Subcutaneous abdominal adipose tissue (tissue), 5 donors: Measurements from ENCODE around the gene MCF2L2.
"Not testable (repeated sequence)": the region's sequence is repeated elsewhere in the genome, so short reads cannot be mapped to it uniquely, and the experiment has no call there.

ENCODE experiments used
- H3K27ac ChIP-seq: one replicate; pipeline ENCODE4 v1.7.0; 2013; ENCODE audit warnings: low read depth, mild to moderate bottlenecking, inconsistent platforms, low read length, moderate library complexity
- H3K27me3 ChIP-seq, 5 donors: one replicate each; pipeline ENCODE4 v1.7.0; 2013; ENCODE audit warnings: low read length in 5 of 5, inconsistent platforms in 1 of 5; ENCODE audit not compliant: control insufficient read depth in 5 of 5, insufficient read depth in 4 of 5
- H3K36me3 ChIP-seq, 5 donors: one replicate each; pipeline ENCODE4 v1.7.0; 2013; ENCODE audit warnings: low read length in 5 of 5; ENCODE audit not compliant: control insufficient read depth in 5 of 5, insufficient read depth in 5 of 5
- H3K4me1 ChIP-seq, 5 donors: one replicate each; pipeline ENCODE4 v1.7.0; 2013; ENCODE audit warnings: low read length in 5 of 5, mild to moderate bottlenecking in 3 of 5, moderate library complexity in 1 of 5; ENCODE audit not compliant: control insufficient read depth in 5 of 5, insufficient read depth in 5 of 5
- H3K4me3 ChIP-seq, 5 donors: one replicate each; pipeline ENCODE4 v1.7.0; 2013; ENCODE audit warnings: low read length in 5 of 5, low read depth in 1 of 5
- H3K9ac ChIP-seq, 5 donors: one replicate each; pipeline ENCODE4 v1.7.0; 2013; ENCODE audit warnings: low read length in 5 of 5, mild to moderate bottlenecking in 4 of 5, moderate library complexity in 3 of 5
- H3K9me3 ChIP-seq, 5 donors: one replicate each; pipeline ENCODE4 v1.7.0; 2013; ENCODE audit warnings: low read length in 5 of 5; ENCODE audit not compliant: control insufficient read depth in 5 of 5
- donor health status: healthy.
- donor health status: healthy.
- donor health status: healthy.
- donor health status: healthy.
- donor health status: healthy.

The MCF2L2 gene

GRCh38 chr3:183465710-183466109, 37.3 kb upstream of the MCF2L2 start:
- not testable (repeated sequence) for H3K4me3 ChIP-seq, H3K36me3 ChIP-seq, H3K9ac ChIP-seq, H3K27me3 ChIP-seq, H3K4me1 ChIP-seq, H3K9me3 ChIP-seq, H3K27ac ChIP-seq

DNA sequence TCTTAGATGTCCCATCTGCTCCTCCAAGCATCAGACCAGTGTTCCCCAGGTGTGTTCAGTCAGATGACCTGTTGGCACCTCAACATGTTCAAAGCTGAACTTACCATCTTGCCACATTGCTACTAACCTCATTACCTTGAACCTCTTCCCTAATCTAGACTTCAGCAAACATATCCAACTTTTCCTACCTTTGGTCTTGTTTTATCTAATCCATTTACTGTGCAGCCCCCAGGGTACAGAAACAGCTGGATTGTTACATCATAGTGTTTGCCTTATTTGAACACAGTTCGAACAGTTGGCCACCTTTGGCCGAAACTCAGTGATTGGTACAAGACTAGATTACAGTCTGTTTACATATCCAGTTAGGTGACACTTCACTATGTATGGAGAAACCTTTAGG, 36.1 kb upstream of the MCF2L2 start:
- peaks cover 0 to 5% (median 3%) of the 10 kb centered on the region in 5 donors for H3K4me1 ChIP-seq
- H3K9ac ChIP-seq: no peak overlapping the region
- H3K27ac ChIP-seq: no peak overlapping the region
- no peak overlapping the region for H3K4me3 ChIP-seq
- H3K9me3 ChIP-seq: peaks cover 0 to 3% (median 0%) of the 10 kb centered on the region in 5 donors
- H3K27me3 ChIP-seq: no peaks in the 10 kb centered on the region
- H3K36me3 ChIP-seq: no peaks in the 10 kb centered on the region

- Histone ChIP-seq H3K4me1 (no peaks in the 10 kb centered on the region), H3K9ac (no peak overlapping the region), H3K36me3 (peaks cover 0 to 1% (median under 1%) of the 10 kb centered on the region in 5 donors), H3K4me3 (no peak overlapping the region), H3K9me3 (peaks cover 0 to 3% (median 0%) of the 10 kb centered on the region in 5 donors), H3K27me3 (no peaks in the 10 kb centered on the region), H3K27ac (no peak overlapping the region)
These were observed 31.9 kb upstream of the MCF2L2 start for GRCh38 chr3:183460081-183461055.

DNA sequence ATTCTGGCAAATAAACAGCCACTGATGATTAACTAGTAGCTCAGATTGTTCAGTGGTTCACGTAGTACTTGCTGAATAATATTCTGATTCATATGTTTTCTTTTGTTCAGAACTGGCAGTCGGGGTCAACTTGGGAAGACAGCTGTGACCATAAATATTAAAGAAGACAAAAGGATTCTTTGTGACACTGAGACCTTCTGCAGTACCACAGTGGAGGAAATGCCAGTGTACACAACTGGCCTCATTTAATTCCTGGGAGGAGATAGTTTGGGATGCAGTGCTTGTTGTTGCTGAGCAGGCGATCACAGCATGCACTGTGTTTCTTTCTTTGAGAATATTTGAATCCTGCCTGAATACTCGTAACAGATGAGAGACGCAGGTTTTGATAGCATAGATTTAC, 26.7 kb upstream of the MCF2L2 start:
- Histone ChIP-seq H3K9ac (no peak overlapping the region), H3K9me3 (peaks cover 0 to 3% (median 0%) of the 10 kb centered on the region in 5 donors), H3K4me1 (peaks cover 0 to 2% (median 0%) of the 10 kb centered on the region in 5 donors), H3K27me3 (no peaks in the 10 kb centered on the region), H3K36me3 (peaks cover 7 to 27% (median 11%) of the 10 kb centered on the region in 5 donors), H3K4me3 (no peak overlapping the region), H3K27ac (no peak overlapping the region)

- Histone ChIP-seq H3K27me3 (no peaks in the 10 kb centered on the region), H3K4me1 (peaks cover 0 to 12% (median 7%) of the 10 kb centered on the region in 5 donors), H3K9ac (no peak overlapping the region), H3K36me3 (peaks cover 7 to 27% (median 11%) of the 10 kb centered on the region in 5 donors), H3K27ac (no peak overlapping the region), H3K4me3 (no peak overlapping the region), H3K9me3 (no peaks in the 10 kb centered on the region)
These were observed 25.6 kb upstream of the MCF2L2 start for GRCh38 chr3:183454064-183454463.

- Histone ChIP-seq H3K9ac (peak overlapping the region in 3 of 5 donors; percentile 13 to 37 (median 15)), H3K4me3 (peak overlapping the region in 1 of 5 donors; percentile 28)
These were observed 21.4 kb upstream of the MCF2L2 start for GRCh38 chr3:183449791-183450190.

DNA sequence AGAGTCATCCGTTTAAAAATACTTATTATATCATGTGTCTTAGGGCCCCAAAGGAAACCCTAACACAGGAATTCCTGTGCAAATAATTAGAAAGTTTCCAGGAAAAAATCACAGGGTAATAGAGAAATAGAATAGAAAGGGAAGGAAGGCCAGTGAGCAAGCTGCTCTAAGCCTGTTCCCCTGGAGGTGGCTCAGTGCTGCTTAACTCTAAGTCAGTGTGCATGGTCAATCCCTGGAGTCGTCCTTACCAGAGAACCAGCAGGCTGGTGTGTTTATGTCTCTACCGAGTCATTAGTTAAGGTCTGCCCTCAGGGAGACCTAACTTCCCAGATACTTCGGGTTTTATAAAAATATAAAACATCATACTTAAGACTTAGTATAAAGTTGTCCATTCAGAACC, 21.0 kb upstream of the MCF2L2 start:
- H3K4me1 ChIP-seq: peaks cover 3 to 29% (median 20%) of the 10 kb centered on the region in 5 donors
- peak overlapping the region in 1 of 5 donors; percentile 37 for H3K9ac ChIP-seq
- peak overlapping the region; percentile 28 for H3K27ac ChIP-seq
- H3K9me3 ChIP-seq: no peaks in the 10 kb centered on the region
- H3K36me3 ChIP-seq: peaks cover 4 to 18% (median 5%) of the 10 kb centered on the region in 5 donors
- H3K4me3 ChIP-seq: no peak overlapping the region
- H3K27me3 ChIP-seq: no peaks in the 10 kb centered on the region

More at GRCh38 chr3:183449791-183450190, 21.4 kb upstream of the MCF2L2 start:
- no peaks in the 10 kb centered on the region for H3K27me3 ChIP-seq
- H3K36me3 ChIP-seq: peaks cover 4 to 20% (median 5%) of the 10 kb centered on the region in 5 donors
- H3K27ac ChIP-seq: no peak overlapping the region
- H3K4me1 ChIP-seq: peaks cover 3 to 29% (median 20%) of the 10 kb centered on the region in 5 donors
- no peaks in the 10 kb centered on the region for H3K9me3 ChIP-seq

DNA sequence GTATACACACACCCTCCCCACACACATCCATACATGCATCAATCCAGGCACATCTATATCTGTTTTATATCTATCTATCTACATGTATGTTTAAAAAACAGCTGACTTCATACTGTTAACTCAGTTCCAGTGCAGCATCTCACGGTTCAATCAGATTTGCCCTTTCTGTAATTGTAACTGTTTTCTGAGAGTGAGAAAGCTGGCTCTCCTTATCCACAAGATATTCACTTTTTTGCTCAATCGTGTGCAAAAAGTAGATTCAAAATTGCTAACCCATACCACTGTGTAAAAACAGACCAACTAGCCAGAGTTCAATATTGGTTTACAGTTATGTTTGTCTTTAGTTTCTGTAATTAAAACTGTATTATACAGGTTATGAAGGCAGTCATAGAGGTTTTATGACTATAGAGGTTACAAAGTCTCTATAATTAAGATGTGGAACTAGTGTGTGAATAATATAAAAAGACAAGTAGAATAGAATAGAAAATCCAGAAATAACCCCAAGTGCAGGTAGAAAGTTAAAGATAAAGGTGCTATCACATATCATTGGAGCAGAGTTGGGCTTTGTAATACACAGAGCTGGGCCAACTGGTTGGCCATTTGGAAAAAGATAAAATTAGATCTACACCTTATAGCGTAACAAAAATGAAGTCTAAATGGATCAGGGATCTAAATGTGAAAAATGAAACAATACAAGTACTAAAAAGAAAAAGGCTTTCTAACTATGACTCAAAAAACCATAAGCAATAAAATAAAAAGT, 20.1 kb upstream of the MCF2L2 start:
- Histone ChIP-seq H3K36me3 (peaks cover 0 to 12% (median 2%) of the 10 kb centered on the region in 5 donors), H3K9ac (peak overlapping the region; percentile 63 to 89 (median 84)), H3K27me3 (no peaks in the 10 kb centered on the region), H3K4me1 (peaks cover 3 to 29% (median 20%) of the 10 kb centered on the region in 5 donors), H3K4me3 (peak overlapping the region; percentile 73 to 99 (median 90)), H3K27ac (peak overlapping the region; percentile 28), H3K9me3 (peaks cover 0 to 7% (median 6%) of the 10 kb centered on the region in 5 donors)

DNA sequence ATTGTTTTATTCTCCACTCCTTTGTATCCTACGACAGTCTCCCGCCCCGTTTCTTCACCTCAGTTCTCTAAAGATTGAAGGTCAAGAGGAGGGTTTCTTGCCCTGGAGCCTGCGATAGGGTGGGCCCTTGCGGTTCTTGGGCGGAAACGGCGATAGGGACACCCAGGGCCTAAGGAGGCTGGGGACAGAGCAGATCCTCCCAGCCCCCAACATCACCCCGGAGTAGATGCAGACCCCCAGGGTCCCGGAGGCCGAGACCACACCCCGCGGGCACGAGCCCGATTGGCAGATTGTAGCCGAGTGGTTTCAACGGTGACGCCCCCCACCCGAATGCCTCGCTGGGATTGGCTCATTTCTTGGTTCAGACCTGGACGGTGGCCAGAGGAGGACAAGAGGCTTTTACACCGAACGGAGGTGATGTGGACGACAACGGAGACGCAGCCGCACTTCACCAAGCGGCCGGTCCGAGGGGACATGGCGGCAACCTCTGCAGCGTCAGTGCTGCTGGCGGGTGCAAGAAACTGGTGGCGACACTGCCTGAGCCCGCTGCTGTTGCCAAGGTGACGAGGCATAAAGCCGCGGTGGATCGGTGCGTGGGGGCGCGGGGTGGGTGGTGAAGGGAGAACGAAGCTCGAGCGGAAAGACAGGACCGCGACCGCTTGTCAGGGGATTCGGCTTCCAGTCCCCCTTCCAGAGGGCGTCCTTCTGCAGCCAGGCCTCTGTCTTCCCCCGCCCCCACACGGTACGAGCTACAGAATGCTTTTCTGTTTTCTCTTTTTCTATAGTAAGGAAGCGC, 19.0 kb upstream of the MCF2L2 start:
- Histone ChIP-seq H3K4me3 (peak overlapping the region; percentile 73 to 99 (median 90)), H3K4me1 (peaks cover 3 to 29% (median 20%) of the 10 kb centered on the region in 5 donors), H3K9ac (peak overlapping the region; percentile 63 to 89 (median 84)), H3K27me3 (no peaks in the 10 kb centered on the region), H3K36me3 (peaks cover 0 to 7% (median 0%) of the 10 kb centered on the region in 5 donors), H3K9me3 (peaks cover 0 to 14% (median 10%) of the 10 kb centered on the region in 5 donors), H3K27ac (peak overlapping the region; percentile 62)
